GM21723 (cell line): ENCODE results near the gene RAB3IP.
"Not testable (repeated sequence)": the region's sequence is repeated elsewhere in the genome, so short reads cannot be mapped to it uniquely, and the experiment has no call there.

Source experiments
- ATAC-seq: cut with Tn5 transposase; IDR thresholded peaks from one replicate; pipeline ENCODE4 v1.9.1; 2021; ENCODE audit warnings: mild to moderate bottlenecking, moderate library complexity; ENCODE audit not compliant: unreplicated experiment

The RAB3IP gene

GRCh38 chr12:69755302-69755701, 16.6 kb downstream of the RAB3IP start:
- ATAC-seq = no peak

- no peak for ATAC-seq
These were observed 17.6 kb downstream of the RAB3IP start for GRCh38 chr12:69756088-69756755.

- no peak for ATAC-seq
These were observed 19.4 kb downstream of the RAB3IP start for GRCh38 chr12:69758105-69758504.

GRCh38 chr12:69759581-69759980, 20.9 kb downstream of the RAB3IP start:
- ATAC-seq = not testable (repeated sequence)

GRCh38 chr12:69765515-69765914, 26.9 kb downstream of the RAB3IP start:
- ATAC-seq = no peak

- no peak for ATAC-seq
These were observed 27.6 kb downstream of the RAB3IP start for GRCh38 chr12:69766260-69766659.

- ATAC-seq = no peak
These were observed 41.3 kb downstream of the RAB3IP start for GRCh38 chr12:69779928-69780327.

GRCh38 chr12:69783365-69783764, 44.7 kb downstream of the RAB3IP start:
- ATAC-seq = no peak

GRCh38 chr12:69789351-69789750, 50.7 kb downstream of the RAB3IP start:
- no peak for ATAC-seq

GRCh38 chr12:69792533-69792932, 53.9 kb downstream of the RAB3IP start:
- no peak for ATAC-seq

GRCh38 chr12:69807101-69807897, 68.6 kb downstream of the RAB3IP start:
- ATAC-seq = not testable (repeated sequence)

GRCh38 chr12:69810870-69811498, 72.3 kb downstream of the RAB3IP start:
- ATAC-seq = no peak

GRCh38 chr12:69816082-69816481, 77.4 kb downstream of the RAB3IP start:
- peak; percentile 66 for ATAC-seq

- no peak for ATAC-seq
These were observed 82.4 kb downstream of the RAB3IP start for GRCh38 chr12:69821032-69821455.

- ATAC-seq = no peak
These were observed 82.9 kb downstream of the RAB3IP start for GRCh38 chr12:69821456-69822159.

GRCh38 chr12:69822201-69822860, 83.7 kb downstream of the RAB3IP start:
- no peak for ATAC-seq

- ATAC-seq = no peak
These were observed 85.4 kb downstream of the RAB3IP start for GRCh38 chr12:69824028-69824427.

GRCh38 chr12:69824966-69825560, 86.4 kb downstream of the RAB3IP start, which contains the start of gene MYRFL:
Gene MYRFL (plus strand): TSS chr12:69825227. CDS start chr12:69825518, 291 bp downstream.
- ATAC-seq = no peak

- no peak for ATAC-seq
These were observed 90.2 kb downstream of the RAB3IP start for GRCh38 chr12:69828897-69829296.

- ATAC-seq = no peak
These were observed 95.0 kb downstream of the RAB3IP start for GRCh38 chr12:69833696-69834095.
